Activated naive CD8-positive, alpha-beta T cell treated with anti-CD3 and anti-CD28 coated beads, Interleukin-2, amount 50 U/mL, for 24 hours (primary cell): ENCODE results near the gene IL22RA2.

Experiments
- ATAC-seq: fragments of 150-1000 bp; cut with Tn5 transposase; one replicate; pipeline ENCODE4 v1.10.0; 2021
- DNase-seq: peaks from one replicate; pipeline ENCODE4 v3.0.0; 2021
- H3K27ac Mint-ChIP-seq: one replicate; pipeline ENCODE4 v1.8.0; 2021; ENCODE audit warnings: mild to moderate bottlenecking, mixed read lengths
- H3K27me3 Mint-ChIP-seq: one replicate; pipeline ENCODE4 v1.8.0; 2021; ENCODE audit warnings: mixed read lengths
- H3K36me3 Mint-ChIP-seq: one replicate; pipeline ENCODE4 v1.8.0; 2021; ENCODE audit warnings: low read depth, mixed read lengths
- H3K4me1 Mint-ChIP-seq: one replicate; pipeline ENCODE4 v1.8.0; 2021; ENCODE audit warnings: mixed read lengths
- H3K4me3 Mint-ChIP-seq: one replicate; pipeline ENCODE4 v1.8.0; 2021; ENCODE audit warnings: mild to moderate bottlenecking, moderate library complexity, mixed read lengths
- H3K9me3 Mint-ChIP-seq: one replicate; pipeline ENCODE4 v1.8.0; 2021; ENCODE audit warnings: mixed read lengths

Gene IL22RA2

GRCh38 chr6:137166247-137167098 is 7.0 kb downstream of the IL22RA2 start:
- ATAC-seq: no peak
- H3K4me1 Mint-ChIP-seq: peaks cover 44% of the 10 kb centered on the region
- peaks cover 15% of the 10 kb centered on the region for H3K27me3 Mint-ChIP-seq
- H3K27ac Mint-ChIP-seq: peak overlapping the region; percentile 26
- no peak for DNase-seq
- H3K9me3 Mint-ChIP-seq: peaks cover 23% of the 10 kb centered on the region
- no peak overlapping the region for H3K4me3 Mint-ChIP-seq
- H3K36me3 Mint-ChIP-seq: peaks cover 12% of the 10 kb centered on the region

- Mint-ChIP-seq H3K27ac (peak overlapping the region; percentile 46), H3K4me1 (peaks cover 39% of the 10 kb centered on the region), H3K27me3 (peaks cover 18% of the 10 kb centered on the region), H3K9me3 (peaks cover 23% of the 10 kb centered on the region), H3K36me3 (peaks cover 12% of the 10 kb centered on the region), H3K4me3 (peak overlapping the region; percentile 43)
- ATAC-seq: peak; percentile 42
- DNase-seq: peak; percentile 42
Measured at GRCh38 chr6:137165375-137166246, 7.8 kb downstream of the IL22RA2 start.

- H3K27ac Mint-ChIP-seq: no peak overlapping the region
- peaks cover 38% of the 10 kb centered on the region for H3K4me1 Mint-ChIP-seq
- H3K4me3 Mint-ChIP-seq: no peak overlapping the region
- H3K27me3 Mint-ChIP-seq: peaks cover 20% of the 10 kb centered on the region
- DNase-seq (no peak), ATAC-seq (no peak)
- H3K36me3 Mint-ChIP-seq: peaks cover 12% of the 10 kb centered on the region
- peaks cover 23% of the 10 kb centered on the region for H3K9me3 Mint-ChIP-seq
Measured at GRCh38 chr6:137163732-137164318, 9.6 kb downstream of the IL22RA2 start.

GRCh38 chr6:137162692-137163306 is 10.6 kb downstream of the IL22RA2 start:
- ATAC-seq (no peak), DNase-seq (no peak)
- peaks cover 19% of the 10 kb centered on the region for H3K9me3 Mint-ChIP-seq
- peaks cover 12% of the 10 kb centered on the region for H3K36me3 Mint-ChIP-seq
- peaks cover 26% of the 10 kb centered on the region for H3K27me3 Mint-ChIP-seq
- H3K4me1 Mint-ChIP-seq: peaks cover 34% of the 10 kb centered on the region
- no peak overlapping the region for H3K4me3 Mint-ChIP-seq
- no peak overlapping the region for H3K27ac Mint-ChIP-seq

- Mint-ChIP-seq H3K4me1 (peaks cover 26% of the 10 kb centered on the region), H3K4me3 (no peak overlapping the region), H3K9me3 (peaks cover 19% of the 10 kb centered on the region), H3K27me3 (peaks cover 26% of the 10 kb centered on the region), H3K27ac (no peak overlapping the region), H3K36me3 (peaks cover 12% of the 10 kb centered on the region)
- ATAC-seq (no peak), DNase-seq (no peak)
Measured at GRCh38 chr6:137161949-137162348, 11.5 kb downstream of the IL22RA2 start.

GRCh38 chr6:137160763-137161162 is 12.7 kb downstream of the IL22RA2 start:
- DNase-seq (no peak), ATAC-seq (no peak)
- no peak overlapping the region for H3K27ac Mint-ChIP-seq
- peaks cover 26% of the 10 kb centered on the region for H3K4me1 Mint-ChIP-seq
- H3K36me3 Mint-ChIP-seq: peaks cover 13% of the 10 kb centered on the region
- H3K4me3 Mint-ChIP-seq: no peak overlapping the region
- H3K9me3 Mint-ChIP-seq: peaks cover 20% of the 10 kb centered on the region
- peaks cover 24% of the 10 kb centered on the region for H3K27me3 Mint-ChIP-seq

- Mint-ChIP-seq H3K36me3 (peaks cover 14% of the 10 kb centered on the region), H3K9me3 (peaks cover 24% of the 10 kb centered on the region), H3K4me1 (peaks cover 21% of the 10 kb centered on the region), H3K27me3 (peaks cover 26% of the 10 kb centered on the region), H3K4me3 (no peak overlapping the region), H3K27ac (no peak overlapping the region)
- no peak for DNase-seq
- no peak for ATAC-seq
Measured at GRCh38 chr6:137159912-137160311, 13.5 kb downstream of the IL22RA2 start.

GRCh38 chr6:137157601-137158000 is 15.8 kb downstream of the IL22RA2 start:
- DNase-seq (no peak), ATAC-seq (no peak)
- peaks cover 3% of the 10 kb centered on the region for H3K36me3 Mint-ChIP-seq
- peaks cover 17% of the 10 kb centered on the region for H3K4me1 Mint-ChIP-seq
- H3K27me3 Mint-ChIP-seq: peaks cover 21% of the 10 kb centered on the region
- H3K27ac Mint-ChIP-seq: no peak overlapping the region
- no peak overlapping the region for H3K4me3 Mint-ChIP-seq
- H3K9me3 Mint-ChIP-seq: peaks cover 10% of the 10 kb centered on the region

GRCh38 chr6:137156650-137157049 is 16.8 kb downstream of the IL22RA2 start:
- Mint-ChIP-seq H3K36me3 (peaks cover 3% of the 10 kb centered on the region), H3K4me1 (peaks cover 17% of the 10 kb centered on the region), H3K9me3 (peaks cover 9% of the 10 kb centered on the region), H3K4me3 (no peak overlapping the region), H3K27me3 (peaks cover 19% of the 10 kb centered on the region), H3K27ac (no peak overlapping the region)
- ATAC-seq: no peak
- DNase-seq: no peak

GRCh38 chr6:137155830-137156229 is 17.6 kb downstream of the IL22RA2 start:
- peaks cover 14% of the 10 kb centered on the region for H3K9me3 Mint-ChIP-seq
- peaks cover 3% of the 10 kb centered on the region for H3K36me3 Mint-ChIP-seq
- peak overlapping the region; percentile 12 for H3K4me3 Mint-ChIP-seq
- ATAC-seq: peak; percentile 93
- peaks cover 17% of the 10 kb centered on the region for H3K4me1 Mint-ChIP-seq
- DNase-seq: peak; percentile 14
- H3K27ac Mint-ChIP-seq: peak overlapping the region; percentile 73
- H3K27me3 Mint-ChIP-seq: peaks cover 16% of the 10 kb centered on the region

GRCh38 chr6:137150072-137150471 is 23.4 kb downstream of the IL22RA2 start:
- H3K4me3 Mint-ChIP-seq: no peak overlapping the region
- no peak overlapping the region for H3K27ac Mint-ChIP-seq
- peaks cover 5% of the 10 kb centered on the region for H3K27me3 Mint-ChIP-seq
- ATAC-seq (no peak), DNase-seq (no peak)
- no peaks in the 10 kb centered on the region for H3K4me1 Mint-ChIP-seq
- H3K36me3 Mint-ChIP-seq: no peaks in the 10 kb centered on the region
- H3K9me3 Mint-ChIP-seq: peaks cover 10% of the 10 kb centered on the region

- Mint-ChIP-seq H3K27ac (no peak overlapping the region), H3K36me3 (no peaks in the 10 kb centered on the region), H3K9me3 (peaks cover 10% of the 10 kb centered on the region), H3K4me3 (no peak overlapping the region), H3K4me1 (no peaks in the 10 kb centered on the region), H3K27me3 (peaks cover 5% of the 10 kb centered on the region)
- DNase-seq: no peak
- ATAC-seq: no peak
Measured at GRCh38 chr6:137149035-137149393, 24.4 kb downstream of the IL22RA2 start.

- ATAC-seq (no peak), DNase-seq (no peak)
- no peak overlapping the region for H3K4me3 Mint-ChIP-seq
- no peak overlapping the region for H3K27ac Mint-ChIP-seq
- H3K4me1 Mint-ChIP-seq: no peaks in the 10 kb centered on the region
- H3K9me3 Mint-ChIP-seq: peaks cover 10% of the 10 kb centered on the region
- H3K36me3 Mint-ChIP-seq: no peaks in the 10 kb centered on the region
- peaks cover 5% of the 10 kb centered on the region for H3K27me3 Mint-ChIP-seq
Measured at GRCh38 chr6:137148306-137149034, 25.0 kb downstream of the IL22RA2 start.

GRCh38 chr6:137147195-137147594 is 26.2 kb downstream of the IL22RA2 start:
- H3K27ac Mint-ChIP-seq: no peak overlapping the region
- no peaks in the 10 kb centered on the region for H3K4me1 Mint-ChIP-seq

More at GRCh38 chr6:137147195-137147594, 26.2 kb downstream of the IL22RA2 start:
- Mint-ChIP-seq H3K4me3 (no peak overlapping the region), H3K36me3 (no peaks in the 10 kb centered on the region), H3K9me3 (peaks cover 10% of the 10 kb centered on the region), H3K27me3 (peaks cover 1% of the 10 kb centered on the region)
- no peak for ATAC-seq
- DNase-seq: no peak
